Measurements from ENCODE around the gene CST8.

Gene CST8

DNA sequence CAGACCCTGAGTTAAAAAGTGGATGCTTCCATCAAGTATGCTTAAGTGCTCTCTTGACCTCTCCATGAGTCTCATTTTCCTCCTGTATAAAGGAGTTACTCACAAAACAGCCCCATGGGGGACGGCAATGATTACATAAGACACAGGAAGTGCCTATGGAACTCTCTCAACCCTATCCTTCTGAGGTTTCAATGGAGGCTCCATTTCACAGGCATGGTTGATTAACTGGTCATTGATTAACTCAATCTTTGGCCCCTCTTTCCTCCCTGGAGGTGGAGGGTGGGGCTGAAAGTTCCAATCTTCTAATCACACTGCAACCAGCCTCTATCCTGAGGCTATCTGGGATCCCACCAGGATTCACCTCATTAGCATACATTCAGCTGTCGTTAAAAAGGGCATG, 29.3 kb downstream of the CST8 start:
- no peaks in the 10 kb centered on the region for H3K4me1 Mint-ChIP-seq
- H3K4me3 Mint-ChIP-seq, result no peak overlapping the region
- H3K27ac Mint-ChIP-seq, result no peak overlapping the region
- no peaks in the 10 kb centered on the region for H3K9me3 Mint-ChIP-seq
- DNase-seq (ENCODE audit: low spot score in 2 of 2), result no peak
- ATAC-seq (ENCODE audit: low read depth), result no peak
- H3K27me3 Mint-ChIP-seq, result peaks cover 2% of the 10 kb centered on the region
- H3K36me3 Mint-ChIP-seq, result no peaks in the 10 kb centered on the region

DNA sequence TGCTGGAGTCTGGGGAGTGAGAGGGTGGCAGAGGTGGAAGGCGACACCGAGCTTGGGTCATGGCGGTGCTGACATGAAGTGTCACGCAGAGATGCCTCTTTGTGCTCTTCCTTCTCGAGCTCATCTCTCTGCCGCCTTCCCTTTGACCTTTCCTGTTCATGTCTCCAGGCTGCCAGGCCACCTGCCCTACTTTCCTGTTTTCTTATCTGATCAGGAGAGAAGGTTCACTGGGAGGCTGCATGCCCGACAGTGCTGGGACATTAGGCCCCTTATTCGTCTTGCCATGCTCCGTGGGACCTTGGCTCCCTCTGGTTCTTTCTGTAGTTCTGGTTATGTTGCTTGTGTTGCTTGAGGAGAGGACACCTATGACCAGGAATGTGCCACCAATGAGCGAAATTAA, 33.2 kb downstream of the CST8 start:
- Mint-ChIP-seq H3K4me3 (no peak overlapping the region), H3K9me3 (peaks cover 10% of the 10 kb centered on the region), H3K27me3 (peaks cover 2% of the 10 kb centered on the region), H3K27ac (no peak overlapping the region), H3K4me1 (no peaks in the 10 kb centered on the region), H3K36me3 (no peaks in the 10 kb centered on the region)
- DNase-seq (ENCODE audit: low spot score in 2 of 2) (no peak), ATAC-seq (ENCODE audit: low read depth) (no peak)

DNA sequence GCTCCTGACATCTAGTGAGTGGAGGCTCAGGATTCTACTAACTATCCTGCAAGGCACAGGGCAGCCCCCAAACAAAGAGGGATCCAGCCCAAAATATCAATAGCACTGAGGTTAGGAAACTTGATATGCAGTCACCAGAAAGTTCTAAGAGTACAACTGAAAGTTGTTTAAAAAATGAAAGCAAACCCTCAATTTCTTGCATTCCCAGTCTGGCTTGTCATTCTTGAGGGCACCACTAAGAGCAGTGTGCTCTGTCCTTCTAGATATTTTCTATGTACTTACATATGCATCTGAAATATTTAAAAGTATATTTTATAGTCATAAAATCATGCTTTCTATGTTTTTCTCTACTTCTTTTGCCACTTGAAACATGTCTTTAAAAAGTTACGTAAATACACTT, 35.9 kb downstream of the CST8 start:
- no peaks in the 10 kb centered on the region for H3K4me1 Mint-ChIP-seq
- no peak overlapping the region for H3K27ac Mint-ChIP-seq
- no peaks in the 10 kb centered on the region for H3K36me3 Mint-ChIP-seq
- DNase-seq (ENCODE audit: low spot score in 2 of 2) (no peak), ATAC-seq (ENCODE audit: low read depth) (no peak)
- no peak overlapping the region for H3K4me3 Mint-ChIP-seq
- H3K9me3 Mint-ChIP-seq, result peaks cover 10% of the 10 kb centered on the region
- peaks cover 2% of the 10 kb centered on the region for H3K27me3 Mint-ChIP-seq

DNA sequence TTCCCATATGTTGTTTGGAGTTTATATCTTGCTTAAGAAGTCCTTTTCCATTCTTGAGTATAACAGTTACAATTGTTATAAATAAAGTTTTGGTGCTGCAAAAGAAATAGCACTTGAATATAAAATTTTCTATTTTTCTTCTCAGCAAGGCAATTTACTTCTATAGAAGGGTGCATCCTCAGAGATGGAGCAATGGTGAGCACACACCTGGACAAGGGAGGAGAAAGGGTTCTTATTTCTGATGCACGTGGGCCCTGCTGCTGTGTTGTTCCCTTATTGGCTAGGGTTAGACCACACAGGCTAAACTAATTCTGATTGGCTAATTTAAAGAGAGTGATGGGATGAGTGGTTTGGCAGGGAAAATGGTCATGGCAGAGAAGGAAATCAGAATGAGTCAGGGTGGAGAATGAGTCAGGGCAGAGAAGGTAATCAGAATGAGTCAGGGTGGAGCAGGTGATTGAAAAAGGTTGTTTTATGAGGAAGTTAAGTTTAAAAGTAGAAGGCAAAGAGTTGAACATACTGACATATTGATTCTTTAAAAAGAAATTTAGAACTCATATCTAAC, 38.0 kb downstream of the CST8 start:
- H3K4me3 Mint-ChIP-seq, result no peak overlapping the region
- ATAC-seq (ENCODE audit: low read depth) (no peak), DNase-seq (ENCODE audit: low spot score in 2 of 2) (no peak)
- no peak overlapping the region for H3K27ac Mint-ChIP-seq
- no peaks in the 10 kb centered on the region for H3K36me3 Mint-ChIP-seq
- peaks cover 10% of the 10 kb centered on the region for H3K9me3 Mint-ChIP-seq
- H3K27me3 Mint-ChIP-seq, result peaks cover 2% of the 10 kb centered on the region
- no peaks in the 10 kb centered on the region for H3K4me1 Mint-ChIP-seq

DNA sequence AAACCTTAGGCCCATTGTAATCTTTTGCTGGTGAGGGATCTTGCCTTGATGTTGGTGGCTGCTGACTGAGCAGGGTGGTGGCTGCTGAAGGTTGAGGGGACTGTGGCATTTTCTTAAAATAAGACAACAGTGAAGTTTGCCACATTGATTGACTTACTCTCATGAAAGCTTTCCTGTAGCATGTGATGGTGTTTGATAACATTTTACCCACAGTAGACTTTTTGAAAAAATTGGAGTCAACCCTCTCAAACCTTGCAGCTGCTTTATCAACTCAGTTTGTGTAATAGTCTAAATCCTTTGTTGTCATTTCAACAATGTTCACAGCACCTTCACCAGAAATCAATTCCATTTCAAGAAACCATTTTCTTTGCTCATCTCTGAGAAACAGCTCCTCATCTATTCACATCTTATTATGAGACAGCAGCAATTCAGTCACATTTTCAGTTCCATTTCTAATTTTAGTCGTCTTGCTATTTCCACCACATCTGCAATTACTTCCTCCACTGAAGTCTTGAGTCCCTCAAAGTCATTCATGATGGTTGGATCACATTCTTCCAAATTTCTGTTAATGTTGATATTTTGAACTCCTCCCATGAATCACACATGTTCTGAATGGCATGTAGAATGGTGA, 40.1 kb downstream of the CST8 start:
- DNase-seq (ENCODE audit: low spot score in 2 of 2) (no peak), ATAC-seq (ENCODE audit: low read depth) (no peak)
- H3K9me3 Mint-ChIP-seq, result peaks cover 10% of the 10 kb centered on the region
- H3K27me3 Mint-ChIP-seq, result peaks cover 2% of the 10 kb centered on the region
- no peaks in the 10 kb centered on the region for H3K4me1 Mint-ChIP-seq
- no peak overlapping the region for H3K4me3 Mint-ChIP-seq
- no peaks in the 10 kb centered on the region for H3K36me3 Mint-ChIP-seq
- H3K27ac Mint-ChIP-seq, result no peak overlapping the region

DNA sequence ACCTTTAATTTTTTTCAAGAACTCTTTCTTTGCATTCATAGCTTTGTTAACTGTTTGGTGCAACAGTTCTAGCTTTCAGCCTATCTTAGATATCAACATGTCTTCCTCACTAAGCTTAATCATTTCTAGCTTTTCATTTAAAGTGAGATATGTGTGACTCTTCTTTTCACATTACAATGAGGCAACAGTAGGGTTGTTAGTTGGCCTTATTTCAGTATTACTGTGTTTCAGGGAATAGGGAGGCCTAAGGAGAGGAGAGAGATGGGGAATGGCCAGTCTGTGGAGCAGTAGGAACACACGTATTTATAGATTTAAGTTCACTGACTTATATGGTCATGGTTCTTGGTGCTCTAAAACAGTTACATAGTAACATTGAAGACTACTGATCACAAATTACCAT, 41.6 kb downstream of the CST8 start:
- H3K4me1 Mint-ChIP-seq, result no peaks in the 10 kb centered on the region
- H3K9me3 Mint-ChIP-seq, result peaks cover 8% of the 10 kb centered on the region
- no peak overlapping the region for H3K4me3 Mint-ChIP-seq
- ATAC-seq (ENCODE audit: low read depth), result no peak
- H3K27me3 Mint-ChIP-seq, result no peaks in the 10 kb centered on the region
- DNase-seq (ENCODE audit: low spot score in 2 of 2), result no peak
- no peak overlapping the region for H3K27ac Mint-ChIP-seq
- no peaks in the 10 kb centered on the region for H3K36me3 Mint-ChIP-seq

DNA sequence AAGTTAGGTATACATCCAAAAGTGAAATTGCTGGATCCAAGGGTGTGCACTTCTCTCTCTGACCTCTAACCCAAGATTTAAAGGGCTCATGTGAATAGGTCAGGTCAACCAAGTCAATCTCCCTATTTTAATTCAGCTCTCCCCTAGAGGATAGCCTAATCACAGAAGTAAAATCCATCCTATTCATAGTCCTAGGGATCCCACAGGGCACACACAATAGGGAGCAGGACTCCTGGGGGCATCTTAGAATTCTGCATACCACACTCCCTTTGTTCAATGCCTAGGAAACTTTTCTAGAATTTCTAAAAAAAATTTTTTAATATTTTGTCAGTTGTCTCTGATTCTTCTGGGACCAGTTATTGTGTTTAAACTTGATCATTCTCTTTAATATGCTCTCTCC, 42.2 kb downstream of the CST8 start:
- Mint-ChIP-seq H3K36me3 (no peaks in the 10 kb centered on the region), H3K9me3 (peaks cover 6% of the 10 kb centered on the region), H3K27ac (no peak overlapping the region), H3K27me3 (no peaks in the 10 kb centered on the region), H3K4me3 (no peak overlapping the region), H3K4me1 (no peaks in the 10 kb centered on the region)
- DNase-seq (ENCODE audit: low spot score in 2 of 2), result no peak
- no peak for ATAC-seq (ENCODE audit: low read depth)

DNA sequence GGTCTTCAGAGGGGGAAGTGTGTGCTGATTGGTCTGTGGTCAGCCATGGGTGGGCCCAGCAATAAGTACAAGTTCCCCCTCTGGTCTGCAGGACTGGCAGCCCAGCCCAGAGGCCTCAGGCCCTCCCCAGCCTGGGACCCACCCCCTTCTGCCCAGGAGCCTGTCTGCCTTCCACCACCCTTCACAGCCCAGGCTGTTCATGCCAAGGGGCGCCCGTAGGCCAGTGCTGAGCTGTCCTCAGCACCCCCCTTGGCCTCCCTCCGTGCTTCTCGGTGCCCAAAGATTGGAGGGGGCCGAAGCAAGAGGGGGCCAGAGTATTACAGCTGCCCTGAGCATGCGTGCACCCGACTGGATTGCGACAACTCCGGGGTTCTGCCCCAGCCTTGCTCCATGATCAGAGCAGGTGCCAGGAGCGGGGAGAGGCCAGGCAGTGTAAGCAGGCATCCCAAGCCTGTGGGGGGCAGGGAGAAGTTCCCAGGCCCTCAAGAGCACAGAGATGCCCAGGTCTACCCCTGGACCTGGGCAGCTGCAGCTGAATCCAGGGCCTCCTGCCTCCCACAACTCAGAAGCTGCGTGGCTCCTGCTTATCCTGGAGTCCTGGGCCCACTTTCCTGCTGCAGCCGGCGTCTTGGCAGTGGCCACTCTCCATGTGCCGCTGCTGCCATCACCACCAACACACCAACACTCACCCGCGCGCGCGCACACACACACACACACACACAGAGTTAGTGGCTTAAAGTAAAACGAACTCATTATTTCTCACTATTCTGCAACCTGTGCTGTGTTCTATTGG, 44.1 kb downstream of the CST8 start:
- Mint-ChIP-seq H3K36me3 (no peaks in the 10 kb centered on the region), H3K27ac (no peak overlapping the region), H3K4me1 (no peaks in the 10 kb centered on the region), H3K4me3 (no peak overlapping the region), H3K9me3 (peaks cover 4% of the 10 kb centered on the region), H3K27me3 (peaks cover 8% of the 10 kb centered on the region)
- DNase-seq (ENCODE audit: low spot score in 2 of 2) (no peak), ATAC-seq (ENCODE audit: low read depth) (no peak)

DNA sequence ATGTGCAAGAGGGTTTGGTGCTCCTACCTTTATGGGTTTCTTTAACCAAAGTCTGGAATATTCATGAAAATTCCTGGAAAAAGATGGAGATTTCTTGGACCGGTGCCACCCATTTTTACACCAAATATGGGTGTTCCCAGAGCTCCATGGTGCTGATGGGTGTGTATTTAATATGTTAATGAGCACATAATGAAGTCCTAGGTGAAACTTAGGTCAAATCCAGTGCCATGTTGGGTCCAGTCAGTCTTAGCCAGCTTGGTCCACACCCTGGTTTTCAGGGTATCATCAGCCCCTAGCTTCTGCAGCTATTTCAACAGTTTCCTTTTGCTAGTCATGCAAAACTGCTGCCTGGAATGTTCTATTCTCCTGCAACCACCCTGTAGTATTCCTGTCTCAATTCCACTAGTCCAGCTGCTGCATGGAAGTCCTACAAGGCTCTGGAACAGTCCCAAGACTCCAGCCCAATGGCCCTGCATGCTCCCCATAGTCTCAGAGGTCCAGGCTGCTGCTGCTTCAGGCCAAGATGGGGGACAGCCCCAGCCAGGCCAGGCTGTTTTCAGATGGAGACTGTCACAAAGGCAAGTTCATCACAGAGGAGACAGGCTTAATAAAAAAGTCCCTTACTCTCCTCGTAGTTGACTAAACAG, 45.5 kb downstream of the CST8 start:
- Mint-ChIP-seq H3K27me3 (peaks cover 9% of the 10 kb centered on the region), H3K9me3 (peaks cover 4% of the 10 kb centered on the region), H3K36me3 (no peaks in the 10 kb centered on the region), H3K4me1 (no peaks in the 10 kb centered on the region), H3K27ac (no peak overlapping the region), H3K4me3 (no peak overlapping the region)
- ATAC-seq (ENCODE audit: low read depth) (no peak), DNase-seq (ENCODE audit: low spot score in 2 of 2) (no peak)

DNA sequence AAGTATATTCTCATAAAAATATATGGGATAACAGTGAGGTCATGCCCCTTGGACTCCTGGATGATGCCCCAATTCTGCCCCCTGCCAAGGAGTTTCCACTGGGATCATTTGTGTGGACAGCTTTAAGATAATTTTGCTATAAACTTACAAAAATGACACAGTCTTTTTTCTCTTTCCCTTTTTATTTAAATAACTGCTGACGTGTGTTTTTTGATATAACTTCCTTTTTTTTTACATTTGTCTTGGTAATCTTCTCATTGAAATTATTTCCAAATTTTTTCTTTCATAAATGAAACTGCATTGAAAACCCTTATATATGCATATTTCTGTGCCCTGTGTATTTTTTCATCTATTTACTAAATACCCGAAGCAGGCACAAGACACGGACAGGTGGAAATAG, 46.1 kb downstream of the CST8 start:
- no peaks in the 10 kb centered on the region for H3K36me3 Mint-ChIP-seq
- H3K27ac Mint-ChIP-seq, result no peak overlapping the region
- ATAC-seq (ENCODE audit: low read depth), result no peak
- no peak overlapping the region for H3K4me3 Mint-ChIP-seq
- no peak for DNase-seq (ENCODE audit: low spot score in 2 of 2)
- H3K27me3 Mint-ChIP-seq, result peaks cover 9% of the 10 kb centered on the region
- H3K9me3 Mint-ChIP-seq, result peaks cover 4% of the 10 kb centered on the region
- no peaks in the 10 kb centered on the region for H3K4me1 Mint-ChIP-seq

DNA sequence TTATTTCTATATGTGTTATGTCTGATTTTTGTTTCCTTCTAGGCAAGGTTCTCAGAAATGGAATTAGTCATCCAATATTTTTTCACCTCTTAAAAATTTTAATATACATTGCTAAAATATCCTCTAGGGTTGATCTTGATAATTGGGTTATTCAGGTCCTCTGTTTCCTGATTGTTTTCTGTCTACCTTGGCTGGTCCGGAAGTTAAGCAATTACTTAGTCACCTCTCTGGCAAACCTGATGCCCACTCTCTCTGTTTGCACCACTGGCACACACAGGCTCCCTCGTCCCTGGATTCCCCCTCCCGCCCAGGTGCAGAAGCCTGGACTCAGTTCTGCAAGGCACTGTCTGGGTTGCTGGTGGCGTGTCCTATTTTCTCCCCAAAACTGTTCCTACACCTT, 49.7 kb downstream of the CST8 start:
- H3K27me3 Mint-ChIP-seq, result peaks cover 11% of the 10 kb centered on the region
- ATAC-seq (ENCODE audit: low read depth), result no peak
- H3K4me3 Mint-ChIP-seq, result no peak overlapping the region
- peaks cover 4% of the 10 kb centered on the region for H3K9me3 Mint-ChIP-seq
- no peaks in the 10 kb centered on the region for H3K36me3 Mint-ChIP-seq
- no peak overlapping the region for H3K27ac Mint-ChIP-seq
- H3K4me1 Mint-ChIP-seq, result no peaks in the 10 kb centered on the region
- DNase-seq (ENCODE audit: low spot score in 2 of 2), result no peak

DNA sequence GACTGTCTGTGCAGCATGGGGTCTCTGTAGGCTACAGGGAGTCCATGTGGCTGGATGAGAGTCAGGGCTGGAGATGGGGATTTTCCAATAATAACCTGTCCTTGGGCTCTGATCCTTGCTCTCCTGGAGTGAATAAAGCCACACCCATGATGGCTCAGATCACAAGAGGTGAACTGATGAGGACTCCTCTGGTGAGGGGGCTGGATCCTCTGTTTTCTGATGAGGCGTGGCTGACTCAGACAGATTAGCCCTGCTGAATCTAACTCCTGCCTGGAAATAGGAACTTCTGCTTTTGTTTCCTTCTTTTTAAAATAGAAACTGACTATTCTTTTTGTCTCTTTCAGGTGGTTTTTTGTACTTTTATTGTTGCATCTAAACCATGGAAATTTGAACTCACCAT, 50.4 kb downstream of the CST8 start:
- H3K4me1 Mint-ChIP-seq, result no peaks in the 10 kb centered on the region
- H3K27me3 Mint-ChIP-seq, result peaks cover 11% of the 10 kb centered on the region
- ATAC-seq (ENCODE audit: low read depth) (no peak), DNase-seq (ENCODE audit: low spot score in 2 of 2) (no peak)
- no peaks in the 10 kb centered on the region for H3K36me3 Mint-ChIP-seq
- peaks cover 4% of the 10 kb centered on the region for H3K9me3 Mint-ChIP-seq
- no peak overlapping the region for H3K27ac Mint-ChIP-seq
- H3K4me3 Mint-ChIP-seq, result no peak overlapping the region

DNA sequence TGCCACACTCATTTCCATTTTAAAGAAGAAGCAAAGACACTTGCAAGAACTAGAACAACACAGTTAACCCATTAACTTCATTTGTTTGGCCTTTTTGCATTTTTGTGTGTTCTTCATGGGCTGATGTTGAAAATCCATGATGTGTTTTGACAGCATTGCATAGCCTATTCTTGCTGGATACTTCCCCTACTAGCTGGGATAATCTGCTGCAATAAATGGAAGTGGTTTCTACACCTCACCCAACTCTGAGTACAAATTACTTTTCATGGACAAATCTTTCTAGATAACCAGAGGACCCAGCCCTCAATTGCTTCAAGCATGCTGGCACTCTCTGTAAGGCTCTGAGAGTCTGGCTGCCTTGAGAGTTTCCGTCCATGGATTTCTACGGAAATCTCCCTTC, 50.9 kb downstream of the CST8 start:
- Mint-ChIP-seq H3K4me3 (no peak overlapping the region), H3K36me3 (no peaks in the 10 kb centered on the region), H3K27ac (no peak overlapping the region), H3K27me3 (peaks cover 11% of the 10 kb centered on the region), H3K4me1 (no peaks in the 10 kb centered on the region), H3K9me3 (peaks cover 4% of the 10 kb centered on the region)
- ATAC-seq (ENCODE audit: low read depth), result no peak
- DNase-seq (ENCODE audit: low spot score in 2 of 2), result no peak

DNA sequence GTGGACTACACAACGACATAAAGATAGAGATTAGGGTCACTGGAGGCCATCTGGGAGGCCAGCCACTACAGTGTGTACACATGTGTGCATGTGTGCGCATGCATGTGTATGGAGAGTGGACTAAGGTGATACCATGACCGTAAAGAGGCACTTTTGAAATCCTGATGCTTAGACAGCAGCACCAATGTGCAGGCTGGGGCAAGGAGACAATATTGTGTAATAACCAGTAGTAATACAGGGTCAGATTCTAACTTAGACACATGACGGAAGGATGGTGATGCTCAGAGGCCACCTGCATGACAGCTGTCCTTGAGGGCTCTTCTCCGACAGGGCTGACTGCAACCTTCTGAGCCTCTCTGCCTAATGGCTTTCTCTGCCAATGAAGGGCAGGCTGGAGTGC, 51.9 kb downstream of the CST8 start:
- H3K4me1 Mint-ChIP-seq, result no peaks in the 10 kb centered on the region
- peaks cover 11% of the 10 kb centered on the region for H3K27me3 Mint-ChIP-seq
- H3K4me3 Mint-ChIP-seq, result no peak overlapping the region
- no peak overlapping the region for H3K27ac Mint-ChIP-seq
- H3K9me3 Mint-ChIP-seq, result peaks cover 4% of the 10 kb centered on the region
- no peaks in the 10 kb centered on the region for H3K36me3 Mint-ChIP-seq
- ATAC-seq (ENCODE audit: low read depth) (no peak), DNase-seq (ENCODE audit: low spot score in 2 of 2) (no peak)
